Fibroblast of pulmonary artery (primary cell): ENCODE measurements around the gene HYDIN.
A peak's percentile ranks its signal among the peaks of the same experiment; 100 is the strongest.

Source experiments
- DNase-seq: peaks from one replicate; pipeline ENCODE4 v3.0.0-alpha.2; 2010; ENCODE audit warnings: low read depth
- H3K4me3 ChIP-seq: replicated peaks from 2 replicates; pipeline ENCODE4 v1.5.1; 2011; ENCODE audit warnings: low read depth, mild to moderate bottlenecking, control low read depth, low read length, moderate library complexity
- TF ChIP-seq, protein P1 (sequence below): IDR thresholded peaks from 2 replicates; pipeline ENCODE4 v1.5.1; 2011; ENCODE audit warnings: mild to moderate bottlenecking, control low read depth, low read length, inconsistent platforms; ENCODE audit errors: missing control alignments

Gene HYDIN

DNA sequence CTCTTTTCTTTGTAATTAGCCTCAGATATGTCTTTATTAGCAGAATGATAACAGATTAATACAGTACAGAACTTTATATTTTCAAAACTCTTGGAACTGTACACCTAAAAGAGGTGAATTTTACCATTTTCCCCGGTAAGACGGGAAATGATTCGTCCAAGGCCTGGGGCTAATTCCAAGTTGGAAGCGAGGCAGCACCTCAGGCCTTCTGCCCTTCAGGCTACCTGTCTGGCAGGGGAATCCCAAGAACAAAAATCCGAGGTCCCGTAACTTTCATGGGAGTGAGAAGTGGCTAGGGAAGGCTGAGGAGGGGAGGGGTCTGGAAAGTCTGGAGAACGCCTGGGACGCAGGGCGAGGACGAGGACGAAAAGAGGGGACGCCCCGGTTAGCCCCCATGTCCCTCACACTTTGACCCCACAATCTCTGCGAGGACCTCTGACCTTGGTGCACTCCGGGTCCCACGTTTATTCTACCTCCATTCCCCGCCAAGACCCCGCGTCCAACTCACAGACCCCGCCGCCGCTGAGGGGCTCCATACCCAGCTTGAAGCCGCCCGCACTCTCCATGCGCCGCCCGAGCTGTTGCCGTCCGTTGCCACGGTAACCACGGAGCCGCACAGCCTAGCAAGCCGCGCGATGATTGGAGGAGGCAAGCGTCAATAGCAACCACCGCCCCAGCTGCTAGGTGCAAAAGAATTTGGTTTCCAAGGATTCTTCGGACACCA, at the start of gene HYDIN:
TSS of gene HYDIN (minus strand) at position 601 of the 724 bp plus-strand sequence. CDS start 43,827 bp downstream, outside the sequence.
- H3K4me3 ChIP-seq = peak within 1 kb of the TSS; percentile 31
- peak; percentile 44 for DNase-seq
- TF ChIP-seq, protein P1, sequence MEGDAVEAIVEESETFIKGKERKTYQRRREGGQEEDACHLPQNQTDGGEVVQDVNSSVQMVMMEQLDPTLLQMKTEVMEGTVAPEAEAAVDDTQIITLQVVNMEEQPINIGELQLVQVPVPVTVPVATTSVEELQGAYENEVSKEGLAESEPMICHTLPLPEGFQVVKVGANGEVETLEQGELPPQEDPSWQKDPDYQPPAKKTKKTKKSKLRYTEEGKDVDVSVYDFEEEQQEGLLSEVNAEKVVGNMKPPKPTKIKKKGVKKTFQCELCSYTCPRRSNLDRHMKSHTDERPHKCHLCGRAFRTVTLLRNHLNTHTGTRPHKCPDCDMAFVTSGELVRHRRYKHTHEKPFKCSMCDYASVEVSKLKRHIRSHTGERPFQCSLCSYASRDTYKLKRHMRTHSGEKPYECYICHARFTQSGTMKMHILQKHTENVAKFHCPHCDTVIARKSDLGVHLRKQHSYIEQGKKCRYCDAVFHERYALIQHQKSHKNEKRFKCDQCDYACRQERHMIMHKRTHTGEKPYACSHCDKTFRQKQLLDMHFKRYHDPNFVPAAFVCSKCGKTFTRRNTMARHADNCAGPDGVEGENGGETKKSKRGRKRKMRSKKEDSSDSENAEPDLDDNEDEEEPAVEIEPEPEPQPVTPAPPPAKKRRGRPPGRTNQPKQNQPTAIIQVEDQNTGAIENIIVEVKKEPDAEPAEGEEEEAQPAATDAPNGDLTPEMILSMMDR = no peak

- no peak overlapping the region for H3K4me3 ChIP-seq
- DNase-seq = no peak
- TF ChIP-seq, protein P1 = no peak
These were observed 46.2 kb upstream of the HYDIN start for GRCh38 chr16:71276589-71277334.

DNA sequence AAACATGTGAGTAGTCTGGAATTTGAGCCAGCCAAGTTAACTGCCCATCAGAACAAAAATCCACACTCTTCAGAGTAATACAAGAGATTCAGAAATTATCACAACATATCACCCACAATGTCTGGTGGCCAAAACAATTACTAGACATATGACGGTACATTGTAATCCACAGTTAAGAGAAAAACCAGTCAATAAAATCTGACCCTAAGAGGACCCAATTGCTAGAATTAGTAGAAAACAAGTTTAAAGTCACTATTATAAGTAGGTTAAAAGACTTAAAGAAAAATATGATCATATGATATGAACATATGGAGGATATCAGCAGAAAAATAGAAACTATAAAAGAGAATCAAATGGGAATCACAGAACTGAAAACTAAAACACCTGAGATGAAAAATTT, 42.9 kb upstream of the HYDIN start:
- no peak overlapping the region for H3K4me3 ChIP-seq
- no peak for DNase-seq
- TF ChIP-seq, protein P1 = no peak

DNA sequence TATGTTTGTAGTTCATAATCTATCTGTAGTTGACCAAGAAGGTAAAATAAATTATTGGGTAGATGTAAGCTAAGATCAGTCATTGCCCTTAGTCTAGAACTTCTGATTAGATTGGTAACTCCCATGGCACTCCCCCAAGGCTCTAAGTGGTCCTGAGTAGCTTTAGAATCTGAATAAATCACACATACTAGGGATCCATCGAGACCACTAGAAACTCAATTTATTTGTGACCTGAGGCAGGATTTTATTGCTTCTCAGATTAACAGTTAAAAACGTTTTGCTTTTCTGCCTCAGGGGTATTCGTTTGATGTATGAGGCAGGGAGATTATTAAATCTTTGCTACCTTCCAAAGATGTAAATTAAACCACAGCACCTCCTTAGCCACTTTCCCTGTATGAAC, 33.8 kb upstream of the HYDIN start:
- TF ChIP-seq, protein P1 = no peak
- H3K4me3 ChIP-seq = no peak overlapping the region
- no peak for DNase-seq

DNA sequence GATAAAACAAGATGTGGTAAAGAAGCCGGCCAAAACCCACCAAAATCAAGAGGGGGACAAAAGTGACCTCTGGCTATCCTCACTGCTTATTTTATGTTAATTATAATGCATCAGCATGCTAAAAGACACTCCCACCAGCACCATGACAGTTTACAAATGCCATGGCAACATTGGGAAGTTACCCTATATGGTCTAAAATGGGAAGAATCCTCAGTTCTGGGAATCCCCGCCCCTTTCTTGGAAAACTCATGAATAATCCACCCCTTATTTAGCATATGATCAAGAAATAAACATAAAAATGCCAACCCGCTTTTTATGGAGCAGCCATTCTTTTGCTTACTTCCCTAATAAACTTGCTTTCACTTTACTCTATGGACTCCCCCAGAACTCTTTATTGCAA, 33.1 kb upstream of the HYDIN start:
- TF ChIP-seq, protein P1 = no peak
- H3K4me3 ChIP-seq = no peak overlapping the region
- no peak for DNase-seq

DNA sequence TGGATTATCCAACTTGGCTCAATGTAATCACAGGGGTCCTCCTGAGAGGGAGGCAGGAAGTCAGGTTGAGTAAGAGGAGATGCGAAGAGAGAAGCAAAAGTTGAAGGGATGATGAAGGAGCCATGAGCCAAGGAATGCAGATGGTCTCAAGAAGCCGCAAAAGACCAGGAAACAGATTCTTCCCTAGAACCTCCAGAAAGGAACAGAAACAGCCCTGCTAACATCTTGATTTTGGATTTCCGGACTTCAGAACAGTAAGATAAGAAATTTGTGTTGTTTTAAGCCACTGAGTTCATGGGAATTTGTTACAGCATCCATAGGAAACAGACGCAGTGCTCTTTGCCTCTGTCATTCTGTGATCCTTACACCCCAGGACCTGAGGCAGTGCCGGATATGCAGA, 31.9 kb upstream of the HYDIN start:
- TF ChIP-seq, protein P1 = no peak
- H3K4me3 ChIP-seq = no peak overlapping the region
- no peak for DNase-seq

DNA sequence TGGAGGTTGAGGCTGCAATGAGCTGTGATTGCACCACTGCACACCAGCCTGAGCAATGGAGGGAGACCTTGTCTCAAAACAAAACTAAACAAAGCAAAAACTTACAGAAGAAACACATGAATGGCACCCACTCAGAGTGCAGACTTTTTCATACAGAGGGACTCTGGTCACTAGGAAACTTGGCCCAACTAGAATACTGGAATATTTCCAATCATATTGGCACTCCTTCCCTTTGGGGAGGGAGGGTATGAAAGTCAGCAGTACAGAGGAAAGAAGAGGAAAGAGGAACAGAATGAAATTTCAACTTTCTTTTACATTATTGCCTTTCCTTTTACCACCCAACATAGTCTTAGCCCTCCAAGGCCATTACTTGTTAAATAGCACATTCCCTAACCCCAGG, 30.5 kb upstream of the HYDIN start:
- TF ChIP-seq, protein P1 = no peak
- H3K4me3 ChIP-seq = no peak overlapping the region

More for the DNA sequence above, 30.5 kb upstream of the HYDIN start:
- no peak for DNase-seq
